Stimulated activated CD8-positive, alpha-beta memory T cell treated with anti-CD3 and anti-CD28 coated beads, Interleukin-12 subunit alpha, Interleukin-12 subunit beta, amount 100 ng/mL, for 1 hour (primary cell): Measurements from ENCODE around the gene TULP3.

Experiments
- DNase-seq: peaks from one replicate; pipeline ENCODE4 v3.0.0-alpha.2; 2020; ENCODE audit warnings: low read depth

Gene TULP3

DNA sequence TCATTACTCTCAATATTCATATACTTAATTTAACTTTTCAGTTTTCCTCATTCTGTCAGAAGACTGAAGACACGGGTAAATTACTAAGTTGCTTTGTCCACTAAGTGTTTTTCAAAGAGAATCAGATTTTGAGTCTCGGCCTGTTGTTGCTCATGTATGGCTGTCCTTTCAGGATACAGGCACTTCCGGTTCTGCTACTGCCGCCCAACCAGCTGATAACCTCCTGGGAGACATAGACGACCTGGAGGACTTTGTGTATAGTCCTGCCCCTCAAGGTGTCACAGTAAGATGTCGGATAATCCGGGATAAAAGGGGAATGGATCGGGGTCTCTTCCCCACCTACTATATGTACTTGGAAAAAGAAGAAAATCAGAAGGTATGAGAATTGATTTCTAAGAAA, 40.2 kb downstream of the TULP3 start:
- DNase-seq, result no peak

DNA sequence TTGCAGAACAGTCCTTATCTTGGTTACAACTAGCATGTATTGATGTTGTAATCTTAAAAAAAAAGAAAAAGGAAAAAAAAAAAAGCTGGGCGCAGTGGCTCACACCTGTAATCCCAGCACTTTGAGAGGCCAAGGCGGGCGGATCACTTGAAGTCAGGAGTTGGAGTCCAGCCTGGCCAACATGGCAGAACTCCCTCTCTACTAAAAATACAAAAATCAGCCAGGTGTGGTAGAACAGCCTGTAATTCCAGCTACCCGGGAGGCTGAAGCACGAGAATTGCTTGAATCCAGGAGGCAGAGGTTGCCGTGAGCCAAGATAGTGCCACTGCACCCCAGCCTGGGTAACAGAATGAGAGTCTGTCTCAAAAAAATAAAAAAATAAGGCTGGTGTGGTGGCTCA, 42.9 kb downstream of the TULP3 start:
- DNase-seq, result no peak

DNA sequence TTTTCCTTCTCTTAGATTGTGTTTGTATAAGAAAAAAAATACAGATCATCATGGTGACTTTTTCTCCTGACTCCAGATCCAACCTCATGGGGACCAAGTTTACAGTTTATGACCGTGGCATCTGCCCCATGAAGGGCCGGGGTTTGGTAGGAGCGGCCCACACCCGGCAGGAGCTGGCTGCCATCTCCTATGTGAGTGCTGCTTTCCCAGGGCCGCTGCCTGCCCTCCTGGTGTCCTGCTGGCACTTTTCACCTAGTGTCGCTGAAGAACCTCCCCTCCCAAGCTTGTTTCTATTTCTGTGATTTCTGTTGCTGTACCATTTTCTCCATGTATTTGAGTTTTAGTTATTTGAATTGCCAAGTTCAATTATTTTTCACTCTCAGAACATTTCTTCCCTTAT, 43.7 kb downstream of the TULP3 start:
- DNase-seq, result no peak

DNA sequence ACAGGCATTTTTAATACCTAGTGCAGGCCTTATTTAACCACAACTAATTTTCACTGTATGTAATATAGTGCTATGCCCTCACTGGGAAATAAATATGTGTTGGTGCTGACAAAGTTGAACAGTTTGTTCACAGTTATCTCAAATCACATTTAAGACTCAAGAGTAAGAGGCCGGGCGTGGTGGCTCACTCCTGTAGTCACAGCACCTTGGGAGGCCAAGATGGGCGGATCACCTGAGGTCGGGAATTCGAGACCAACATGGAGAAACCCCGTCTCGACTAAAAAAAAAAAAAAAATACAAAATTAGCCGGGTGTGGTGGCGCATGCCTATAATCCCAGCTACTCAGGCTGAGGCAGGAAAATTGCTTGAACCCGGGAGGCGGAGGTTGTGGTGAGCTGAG, 45.6 kb downstream of the TULP3 start:
- DNase-seq, result no peak

DNA sequence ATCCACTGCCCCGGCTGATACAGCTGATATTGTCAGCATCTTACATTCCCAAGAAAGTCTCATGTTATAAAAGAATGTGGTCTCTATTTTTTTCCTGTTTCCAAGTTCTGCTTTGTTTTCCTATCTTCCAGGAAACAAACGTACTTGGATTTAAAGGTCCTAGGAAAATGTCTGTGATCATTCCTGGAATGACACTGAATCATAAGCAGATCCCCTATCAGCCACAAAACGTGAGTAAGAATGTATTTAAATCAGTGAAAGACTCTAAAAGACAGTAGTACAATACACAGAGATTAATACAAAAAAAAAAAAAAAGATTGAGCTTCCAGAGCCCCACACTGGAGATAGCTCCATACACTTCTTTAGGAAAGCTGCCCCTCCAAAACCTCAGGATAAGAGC, 46.8 kb downstream of the TULP3 start:
- no peak for DNase-seq

DNA sequence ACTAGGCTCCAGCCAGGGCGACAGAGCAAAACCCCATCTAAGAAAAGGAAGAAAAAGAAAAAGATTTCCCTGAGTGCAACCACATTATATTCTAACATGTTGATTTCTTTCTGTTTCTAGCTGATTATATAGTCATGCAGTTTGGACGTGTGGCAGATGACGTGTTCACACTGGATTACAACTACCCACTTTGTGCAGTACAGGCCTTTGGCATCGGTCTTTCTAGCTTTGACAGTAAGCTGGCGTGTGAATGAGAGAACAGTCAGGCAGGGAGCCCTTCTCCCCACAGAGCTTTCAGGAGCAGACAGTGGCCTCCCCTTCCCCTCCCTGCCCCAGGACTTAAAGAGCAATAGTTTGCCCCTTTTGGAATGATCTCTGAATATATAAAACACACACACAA, 48.5 kb downstream of the TULP3 start:
- DNase-seq, result no peak

DNA sequence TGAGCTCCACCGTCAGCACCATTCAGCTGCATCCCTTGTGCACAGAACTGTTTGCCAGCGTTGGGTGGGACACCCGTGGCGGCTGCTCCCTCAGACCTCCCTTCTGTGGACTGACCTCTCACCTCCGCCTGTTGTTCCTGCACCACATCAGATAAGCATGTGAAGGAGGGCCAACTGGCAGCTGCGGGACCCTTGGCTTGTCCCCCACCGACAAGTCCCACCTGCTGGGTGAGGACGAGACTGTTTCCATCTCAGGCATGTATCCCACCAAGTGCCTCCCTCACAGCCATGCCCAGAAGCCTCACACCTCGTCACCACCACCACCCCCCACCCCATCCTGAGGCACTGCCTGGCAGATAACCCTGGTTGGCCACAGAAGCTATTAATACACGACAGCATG, 49.9 kb downstream of the TULP3 start:
- no peak for DNase-seq

DNA sequence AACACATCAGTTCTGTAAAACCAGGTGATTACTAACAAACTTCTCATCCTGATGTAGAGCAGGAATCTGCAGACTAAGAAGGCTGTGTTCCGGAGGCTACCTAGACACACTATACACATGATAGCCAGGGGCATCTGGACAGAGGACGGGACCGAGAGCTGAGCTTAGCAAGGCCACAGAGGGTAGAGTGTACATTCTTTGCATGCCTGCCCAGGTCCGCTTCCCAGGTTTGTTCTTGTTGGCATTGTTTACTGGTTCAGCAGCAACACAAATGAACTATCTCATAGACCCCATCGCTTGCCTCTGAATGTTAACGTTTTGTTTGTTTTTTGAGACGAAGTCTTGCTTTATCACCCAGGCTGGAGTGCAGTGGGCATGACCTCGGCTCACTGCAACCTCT, 50.8 kb downstream of the TULP3 start:
- no peak for DNase-seq

DNA sequence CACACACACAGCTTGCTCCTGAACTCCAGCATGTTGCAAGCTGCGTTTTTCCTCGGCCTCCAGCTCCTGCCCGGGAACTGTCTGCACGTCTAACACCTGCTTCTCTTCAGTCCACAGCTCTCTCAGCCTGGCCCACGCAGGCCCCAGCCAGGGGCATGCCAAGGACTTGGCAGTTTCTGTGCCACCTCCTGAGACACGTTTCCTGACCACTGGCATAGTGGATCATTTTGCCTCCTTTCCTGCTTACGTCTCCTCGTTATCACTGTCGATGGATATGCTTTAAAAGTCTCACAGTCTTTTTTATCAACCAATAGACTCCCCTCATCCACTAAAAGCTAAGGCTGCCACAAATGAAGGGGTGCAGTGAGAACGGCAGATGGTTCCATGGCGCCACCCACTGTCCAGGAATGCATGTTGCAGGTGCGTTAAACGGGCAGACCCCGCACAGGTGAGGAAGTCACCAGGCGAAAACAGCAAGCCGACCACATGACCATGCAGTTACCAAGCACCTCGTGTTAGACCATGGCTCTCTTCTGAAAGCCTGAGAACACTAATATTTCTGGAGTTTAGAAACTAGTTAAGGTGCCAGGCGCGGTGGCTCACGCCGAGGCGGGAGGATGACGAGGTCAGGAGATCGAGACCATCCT, 53.8 kb downstream of the TULP3 start:
- DNase-seq, result peak; percentile 24

DNA sequence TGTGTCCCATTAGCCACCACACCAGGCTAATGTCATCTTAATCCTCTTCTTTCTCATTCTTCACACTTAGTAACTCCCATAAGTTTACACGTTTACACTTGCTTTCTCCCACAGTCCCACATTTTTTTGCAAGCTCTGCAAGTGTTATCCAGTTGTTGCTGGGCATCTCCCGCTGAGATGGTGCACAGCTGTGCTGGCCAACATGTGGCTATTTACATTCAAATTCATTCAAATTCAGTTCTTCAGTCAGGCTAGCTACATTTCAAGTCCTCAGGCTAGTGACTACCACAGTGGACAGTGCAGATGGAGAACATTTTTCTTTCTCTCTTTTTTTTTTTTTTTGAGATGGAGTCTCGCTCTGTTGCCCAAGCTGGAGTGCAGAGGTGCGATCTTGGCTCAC, 58.7 kb downstream of the TULP3 start:
- DNase-seq, result no peak

DNA sequence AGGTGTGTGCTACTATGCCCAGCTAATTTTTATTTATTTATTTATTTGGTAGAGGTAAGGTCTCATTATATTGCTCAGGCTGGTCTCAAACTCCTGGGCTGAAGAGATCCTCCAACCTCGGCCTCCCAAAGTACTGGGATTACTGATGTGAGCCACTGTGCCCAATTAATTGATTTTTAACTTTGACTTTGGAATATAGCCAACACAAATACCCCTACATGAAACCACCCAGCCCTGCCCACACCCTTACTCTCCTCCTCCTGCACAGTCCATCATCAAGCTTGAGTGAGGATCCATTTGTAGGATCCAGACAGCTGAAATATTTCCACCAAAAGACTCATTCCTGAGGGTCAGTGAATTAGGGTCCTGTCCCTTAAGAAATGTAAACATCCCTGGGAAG, 65.2 kb downstream of the TULP3 start:
- no peak for DNase-seq

DNA sequence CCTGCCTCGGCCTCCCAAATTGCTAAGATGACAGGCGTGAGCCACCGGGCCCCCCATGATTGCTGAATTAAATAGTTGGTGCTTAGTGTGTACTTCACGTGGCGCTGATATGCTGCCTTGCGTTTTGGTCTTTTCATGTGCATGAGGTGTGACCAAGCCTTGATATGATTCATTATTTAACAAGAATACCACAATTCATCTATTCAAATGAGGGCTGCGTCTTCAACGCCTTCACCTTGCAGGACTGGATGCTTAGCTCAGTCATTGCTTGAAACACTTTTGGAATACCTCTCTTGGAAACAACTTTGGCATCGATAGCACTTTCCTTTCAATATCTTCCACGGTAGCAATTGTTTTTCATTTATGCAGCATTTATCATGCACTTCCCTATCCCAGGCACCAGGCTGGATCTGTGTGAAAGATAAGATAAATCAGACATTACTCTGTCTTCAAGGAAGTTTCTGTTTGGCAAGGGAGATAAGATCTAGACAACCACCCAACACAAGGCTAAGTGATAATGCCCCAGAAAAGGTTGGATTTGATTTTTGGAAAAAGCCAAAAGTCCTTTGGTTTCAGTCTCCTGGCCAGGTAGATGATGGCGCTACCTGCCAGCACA, 67.2 kb downstream of the TULP3 start:
- DNase-seq, result no peak

DNA sequence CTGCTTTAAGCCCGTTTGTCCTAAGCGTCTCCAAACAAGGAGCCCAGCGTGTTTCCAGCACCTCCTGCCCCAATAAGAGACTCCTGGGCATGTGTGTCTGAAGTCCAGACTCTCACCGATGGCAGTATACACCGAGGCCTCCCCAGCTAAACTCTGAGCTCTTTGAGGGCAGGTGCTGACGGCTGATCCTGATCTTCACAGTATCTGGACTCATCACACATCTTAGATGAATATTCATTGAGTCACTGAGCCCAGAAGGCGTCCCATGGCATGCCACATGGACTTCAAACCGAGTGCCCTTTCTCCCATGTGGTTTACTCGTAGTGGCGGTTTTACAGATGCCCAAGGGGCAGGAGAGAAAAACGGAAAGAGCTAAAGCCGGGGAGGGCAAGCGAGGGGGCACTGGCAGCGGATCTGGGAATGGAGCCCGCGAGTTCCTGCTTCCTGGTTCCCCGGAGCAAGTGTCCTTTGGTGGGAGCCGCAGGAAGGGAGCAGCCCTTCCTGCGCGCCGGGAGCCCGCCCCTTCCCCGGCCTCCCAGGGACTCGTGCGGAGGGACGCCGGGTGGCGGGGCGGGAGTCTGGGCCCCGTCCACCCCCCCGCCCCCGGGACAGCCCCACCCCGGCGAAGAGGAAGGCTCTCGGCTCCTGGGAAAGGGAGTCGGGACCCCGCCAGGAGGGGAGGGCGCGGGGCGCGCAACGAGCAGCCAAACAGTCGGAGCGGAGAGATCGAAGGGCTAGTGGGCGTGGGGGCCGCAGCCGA, 67.9 kb downstream of the TULP3 start:
- DNase-seq, result no peak

DNA sequence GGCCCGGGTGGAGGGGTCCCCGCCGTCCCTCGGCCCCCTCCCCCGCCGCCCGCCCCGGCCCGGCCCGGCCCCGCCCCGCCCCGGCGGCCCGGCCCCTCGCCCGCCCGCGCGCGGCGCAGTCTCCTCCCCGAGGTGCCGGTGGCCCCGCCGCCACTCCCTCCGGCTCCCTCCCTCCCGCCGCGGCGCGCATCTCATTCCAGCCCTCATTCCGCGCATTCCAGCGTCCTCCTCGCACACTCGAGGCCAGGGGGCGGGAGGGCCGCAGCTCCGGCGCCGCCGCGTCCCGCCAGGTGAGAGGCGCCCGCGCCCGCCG, 68.5 kb downstream of the TULP3 start, which contains the start of gene TEAD4:
Gene TEAD4, plus strand, starts transcription at position 206 of the 313 bp plus-strand sequence.
- DNase-seq, result no peak

DNA sequence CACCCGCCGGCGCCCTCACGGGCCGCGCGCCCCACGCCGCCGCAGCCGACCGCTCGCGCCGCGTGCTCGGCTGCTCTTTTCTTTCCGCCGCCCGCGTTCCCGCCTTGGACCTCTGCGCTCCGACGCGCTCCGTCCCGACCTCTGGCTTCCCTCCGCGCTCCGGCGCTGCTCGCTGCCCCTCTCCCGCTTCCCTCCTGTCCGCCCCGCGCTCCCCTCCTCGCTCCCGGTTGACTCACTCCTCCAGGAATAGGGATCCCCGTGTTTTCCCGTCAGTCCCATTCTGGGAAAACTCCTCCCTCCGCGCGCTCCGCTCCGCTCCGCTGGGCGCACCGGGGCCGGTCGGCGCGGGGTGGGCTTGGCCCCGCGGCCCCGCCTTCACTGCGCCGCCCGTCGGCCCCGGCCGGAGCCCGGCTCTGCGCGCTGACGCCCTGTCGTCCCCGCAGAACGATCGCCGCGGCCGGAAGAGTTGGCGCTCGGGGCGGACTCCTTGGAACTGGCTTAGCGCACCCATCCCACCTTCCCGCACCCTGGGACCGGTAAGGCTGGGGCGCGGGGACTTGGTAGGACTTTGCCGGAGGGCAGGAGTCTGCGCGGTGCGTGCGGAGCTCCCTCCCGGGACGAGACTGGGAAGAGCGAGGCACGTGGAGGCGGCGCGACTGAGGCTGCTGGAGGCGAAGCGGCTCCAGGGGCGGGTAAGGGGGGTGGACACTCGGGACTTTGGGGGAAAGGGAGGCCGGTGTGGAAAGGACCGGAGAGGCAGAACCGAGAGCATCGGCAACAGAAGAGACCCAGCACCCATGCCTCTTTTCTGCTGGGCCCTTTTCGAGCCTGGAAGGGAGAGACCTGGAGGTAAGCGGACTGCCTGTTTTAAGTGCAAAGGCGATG, 69.1 kb downstream of the TULP3 start:
- DNase-seq, result no peak

DNA sequence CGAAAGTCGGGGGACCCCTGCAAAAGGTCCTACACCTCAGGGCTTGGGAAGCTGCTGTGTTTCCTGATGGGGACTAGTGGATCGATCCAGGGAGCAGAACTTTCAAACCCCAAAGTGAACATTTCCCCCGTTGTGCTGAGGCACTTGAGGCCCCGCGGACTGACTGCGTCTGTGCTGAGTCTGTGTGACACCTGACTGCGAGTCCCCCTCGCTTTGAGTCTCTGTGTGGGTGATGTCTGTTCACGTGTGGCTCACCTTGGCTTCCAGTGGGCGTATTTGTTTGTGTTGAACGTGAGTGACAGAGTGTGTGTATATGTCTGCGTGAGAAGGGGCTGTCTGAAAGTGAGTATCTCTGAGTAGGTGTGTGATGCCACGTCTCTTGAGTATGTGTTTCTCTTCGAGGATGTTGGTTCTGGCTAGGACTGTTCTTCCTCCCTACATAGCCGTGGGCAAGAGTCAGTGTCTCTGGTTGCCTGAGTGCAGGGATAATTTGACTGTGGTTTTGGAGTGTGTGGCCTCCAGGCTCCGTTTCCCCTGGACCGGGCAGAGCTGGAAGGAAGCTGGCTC, 69.8 kb downstream of the TULP3 start:
- no peak for DNase-seq

DNA sequence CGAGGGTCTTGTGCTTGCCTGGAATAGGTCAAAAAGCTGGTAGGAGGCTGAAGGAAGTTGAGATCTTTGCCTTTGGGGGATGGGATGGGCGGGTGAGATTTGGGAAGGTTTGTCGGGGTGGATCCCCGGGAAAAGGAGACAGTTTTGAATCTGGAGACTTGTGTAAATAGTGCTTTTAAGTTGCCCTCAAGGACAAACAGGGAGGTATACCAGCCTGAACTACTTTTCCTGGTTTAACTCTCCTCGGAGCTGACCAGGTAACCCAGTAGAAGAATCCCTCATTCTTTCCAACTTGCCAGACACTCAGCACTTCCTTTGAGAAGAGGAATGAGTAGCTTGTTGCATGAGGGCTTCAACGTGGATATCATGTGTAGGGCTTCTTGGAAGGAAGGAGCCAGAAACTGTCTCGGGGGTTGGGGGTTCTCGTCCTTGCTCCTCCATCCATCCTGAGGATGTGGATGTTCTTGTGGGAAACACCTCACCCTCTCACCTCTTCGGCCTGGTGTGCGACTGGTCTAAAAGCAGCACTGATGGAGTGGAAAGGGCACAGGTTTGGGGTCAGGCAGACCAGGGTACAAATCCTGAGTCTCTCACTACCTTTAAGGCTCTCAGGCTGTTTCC, 70.4 kb downstream of the TULP3 start:
- DNase-seq, result no peak

DNA sequence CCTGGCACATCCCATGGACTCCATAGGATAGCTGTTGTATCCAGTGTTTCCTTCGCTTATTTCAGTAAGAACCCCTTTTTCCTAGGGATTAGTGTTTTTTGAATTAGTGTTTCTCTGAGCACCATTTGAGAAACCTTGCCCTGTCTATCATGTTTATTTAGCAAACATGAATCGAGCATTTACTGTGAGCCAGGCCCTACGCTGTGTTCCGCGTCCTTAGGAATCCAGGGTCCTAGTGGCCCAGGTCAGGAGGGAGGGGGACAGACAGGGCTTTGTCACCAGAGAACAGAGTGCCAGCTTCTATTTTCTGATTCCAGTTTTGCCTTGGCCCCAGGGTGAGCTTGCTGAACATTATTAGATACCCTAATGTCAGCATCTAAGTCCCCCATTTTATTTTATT, 71.0 kb downstream of the TULP3 start:
- no peak for DNase-seq

DNA sequence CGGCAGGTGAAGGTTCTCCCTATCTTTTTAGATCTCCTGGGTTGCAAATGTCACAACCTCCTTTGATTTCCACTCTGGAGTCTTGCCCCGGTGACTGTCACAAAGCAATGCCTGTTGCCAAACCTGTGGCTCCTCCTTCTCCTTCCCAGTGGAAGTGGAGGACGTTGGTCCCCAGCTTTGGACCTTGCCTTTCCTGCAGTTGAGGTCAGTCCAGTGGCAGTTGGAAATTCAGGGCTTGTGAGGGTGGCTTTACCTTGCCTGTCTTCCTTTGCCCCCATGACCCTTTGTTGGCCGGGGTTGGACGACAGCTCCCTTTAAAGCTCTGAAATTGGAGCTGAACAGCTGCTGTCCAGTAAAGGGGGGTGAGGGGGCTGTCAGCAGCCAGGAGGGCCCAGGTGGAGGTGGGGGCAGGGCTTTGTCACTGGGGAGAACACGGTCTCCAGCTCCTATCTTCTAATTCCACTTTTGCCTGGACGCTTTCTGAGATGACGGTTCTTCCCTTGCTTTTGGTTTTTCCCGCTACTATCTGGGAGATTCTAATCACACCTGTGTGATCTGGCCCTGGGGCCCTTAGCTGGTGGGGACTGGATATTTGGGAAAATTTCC, 72.6 kb downstream of the TULP3 start:
- no peak for DNase-seq

DNA sequence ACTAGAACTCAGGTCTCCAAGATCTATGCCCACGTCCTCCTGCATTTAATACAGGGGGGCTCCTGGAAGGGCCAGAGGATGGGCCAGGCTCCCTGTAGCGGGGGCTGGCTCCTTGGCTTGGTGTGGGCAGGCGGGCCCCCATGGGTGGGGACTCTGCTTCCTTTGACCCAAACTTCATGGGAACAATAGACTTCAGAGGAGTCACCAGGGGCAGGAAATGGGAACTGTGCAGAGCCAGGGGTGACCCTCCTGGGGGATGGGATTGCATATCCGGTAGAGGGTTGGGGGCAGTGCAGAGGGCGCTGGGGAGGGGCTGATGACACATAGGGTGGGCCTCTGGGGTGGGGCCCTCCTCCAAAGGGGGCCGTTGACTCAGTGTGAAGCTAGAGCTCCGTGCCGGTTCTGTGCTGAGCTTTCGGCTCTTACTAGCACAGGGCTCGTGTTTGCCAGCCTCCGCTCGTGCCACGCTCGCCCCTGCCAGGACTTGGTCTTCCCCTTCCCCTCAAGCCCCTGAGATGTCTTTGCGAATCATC, 73.1 kb downstream of the TULP3 start:
- DNase-seq, result no peak

DNA sequence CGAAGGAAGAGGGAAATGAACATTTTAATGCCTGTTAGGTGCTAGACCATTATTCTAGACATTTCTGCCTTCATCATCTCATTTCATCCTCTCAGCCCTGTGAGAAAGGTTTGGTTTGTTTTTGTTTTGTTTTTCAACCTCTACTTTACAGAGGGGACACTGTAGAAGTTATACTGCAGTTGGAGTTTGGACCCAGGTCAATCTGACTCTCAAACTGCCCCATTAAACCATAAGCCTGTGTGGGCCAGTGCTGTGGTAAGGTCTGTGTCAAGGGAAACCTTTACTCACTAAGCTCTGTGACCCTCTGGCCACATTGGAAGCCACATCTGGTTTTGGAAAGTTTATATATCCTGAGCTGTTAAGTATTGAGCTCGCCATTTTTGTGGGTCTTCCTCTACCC, 77.0 kb downstream of the TULP3 start:
- no peak for DNase-seq
